GM21515 (cell line): ENCODE measurements around the gene FOXI2.

Experiments used
- ATAC-seq: cut with Tn5 transposase; IDR thresholded peaks from one replicate; pipeline ENCODE4 v1.9.1; 2021; ENCODE audit not compliant: unreplicated experiment

Gene FOXI2

DNA sequence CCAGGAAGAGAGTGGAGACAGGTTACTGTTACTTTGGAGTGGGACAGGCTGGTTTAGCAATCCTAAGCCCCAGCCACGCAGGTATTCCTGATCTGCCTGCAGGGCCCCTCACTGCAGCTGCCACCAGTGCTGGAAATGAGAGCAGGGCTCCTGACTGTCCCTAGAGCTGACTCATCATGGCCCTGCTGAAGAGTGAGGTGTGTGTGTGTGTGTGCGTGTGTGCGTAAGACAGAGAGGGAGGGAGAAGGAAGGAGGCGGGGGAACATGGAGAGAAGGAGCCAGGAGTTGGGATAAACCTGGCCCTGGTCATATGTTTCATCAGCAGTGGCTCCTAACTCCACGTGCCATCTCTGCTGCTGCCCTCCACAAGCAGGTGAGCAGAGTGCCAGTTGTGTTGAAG is 3.6 kb downstream of the FOXI2 start:
- no peak for ATAC-seq

DNA sequence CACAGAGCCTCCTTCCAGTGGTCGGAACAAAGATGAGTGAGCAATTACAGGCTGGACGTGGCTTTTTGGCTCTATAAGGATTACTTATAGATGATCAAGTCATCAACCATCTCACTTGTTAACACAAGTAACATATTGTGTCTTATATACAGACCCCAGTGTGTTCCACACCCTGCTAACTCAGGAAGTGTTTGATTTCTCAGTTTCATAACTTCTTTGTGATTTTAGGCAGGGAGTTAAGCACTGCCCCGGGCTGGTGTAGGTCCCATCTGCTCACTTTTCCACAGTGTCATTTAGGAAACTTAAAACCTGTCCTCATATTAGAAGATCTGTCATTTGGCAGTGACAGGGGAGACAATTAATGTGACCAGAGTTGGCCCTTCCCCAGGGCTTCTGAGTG is 6.2 kb downstream of the FOXI2 start:
- ATAC-seq: no peak

DNA sequence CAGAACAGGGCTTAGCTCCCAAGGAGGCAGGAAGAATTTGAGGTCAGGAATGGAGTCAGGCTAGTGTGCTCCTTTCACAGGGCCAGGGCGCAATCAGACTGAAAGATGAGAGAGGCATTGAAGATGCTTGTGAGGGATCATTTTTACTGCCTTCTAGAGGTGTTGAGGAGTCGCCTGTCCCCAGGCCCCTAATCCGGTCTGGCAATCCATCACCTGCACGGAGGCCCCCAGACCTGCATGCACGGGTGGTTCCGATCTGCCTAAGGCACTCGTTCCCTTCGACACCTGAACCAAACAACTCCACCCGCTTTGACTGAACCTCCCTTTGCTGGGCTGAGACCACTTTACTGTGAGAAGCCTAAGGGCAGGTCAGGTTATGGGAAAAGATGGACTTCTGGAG is 8.0 kb downstream of the FOXI2 start:
- no peak for ATAC-seq

DNA sequence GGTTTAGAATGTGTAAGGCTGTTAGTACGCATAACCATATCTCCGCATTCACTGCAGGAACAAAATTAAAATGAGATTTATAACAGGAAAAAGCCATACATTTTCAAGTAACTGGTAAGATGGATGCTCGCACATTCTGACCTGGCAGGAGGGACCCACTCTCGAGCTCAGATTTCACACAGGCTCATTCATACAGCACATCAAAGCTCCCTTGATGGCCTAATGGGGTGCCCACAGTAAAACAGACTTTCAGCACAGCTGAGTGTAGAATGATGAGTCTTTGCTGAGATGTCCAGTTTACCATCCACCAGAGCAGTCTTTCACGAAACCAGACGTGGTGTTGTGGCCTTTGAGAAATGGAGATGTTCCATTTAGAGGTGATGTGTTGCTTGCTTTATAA is 8.9 kb downstream of the FOXI2 start:
- no peak for ATAC-seq

DNA sequence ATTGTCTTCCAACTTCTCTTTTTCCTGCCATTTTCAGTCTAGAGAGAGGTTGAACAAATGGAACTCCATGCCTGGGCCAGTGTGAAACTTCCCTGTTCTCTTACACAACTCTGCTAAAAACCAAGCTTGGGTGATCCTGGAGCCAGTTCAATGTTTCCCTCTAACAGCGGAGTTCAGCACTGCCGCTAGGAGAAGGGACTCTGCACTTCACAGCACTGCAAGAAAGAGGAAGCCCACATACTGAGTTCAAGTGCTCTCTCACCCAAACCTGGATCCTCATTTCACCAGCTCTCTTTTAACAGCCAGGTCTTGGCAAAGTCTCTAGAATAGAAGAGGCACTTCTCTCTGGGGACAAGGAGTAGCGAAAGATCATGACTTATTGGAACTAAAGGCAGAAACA is 18.8 kb downstream of the FOXI2 start:
- no peak for ATAC-seq

DNA sequence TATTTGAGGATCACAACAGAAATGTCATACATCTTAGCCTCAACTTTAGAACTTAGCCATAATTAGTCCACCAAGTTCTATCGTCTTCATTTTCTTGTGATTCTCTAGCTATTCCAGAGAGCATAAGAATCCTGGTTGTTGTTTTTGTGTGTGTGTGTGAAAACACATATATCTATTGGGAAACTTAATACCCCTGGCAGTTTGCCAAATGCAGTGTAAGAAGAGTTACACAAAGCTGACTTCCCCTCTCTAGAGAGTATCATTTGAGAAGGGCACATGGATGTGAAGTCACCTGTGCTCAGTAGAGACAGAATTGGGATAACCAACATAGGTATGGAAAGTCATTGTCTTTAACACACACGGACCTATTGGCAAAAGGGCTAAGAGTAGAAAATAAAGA is 19.3 kb downstream of the FOXI2 start:
- no peak for ATAC-seq

DNA sequence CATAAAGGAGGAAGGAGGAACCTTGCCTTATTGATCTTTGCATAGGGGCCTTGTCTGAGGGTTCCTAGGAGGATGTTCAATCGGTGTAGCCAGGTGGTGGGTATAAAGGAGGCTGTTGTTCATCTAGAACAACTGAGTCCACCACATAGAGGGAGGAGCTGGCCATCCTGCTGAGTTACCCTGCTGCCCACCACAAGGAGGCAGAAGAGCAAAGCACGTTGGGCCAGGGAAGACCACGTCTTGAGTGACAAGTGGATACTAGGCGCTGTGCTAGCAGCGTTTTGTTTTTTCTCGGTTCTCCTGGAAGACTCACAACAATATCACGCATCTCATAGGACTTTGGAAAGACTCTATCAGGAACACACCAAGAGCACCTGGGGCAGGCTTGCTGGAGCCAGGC is 20.0 kb downstream of the FOXI2 start:
- ATAC-seq: no peak

DNA sequence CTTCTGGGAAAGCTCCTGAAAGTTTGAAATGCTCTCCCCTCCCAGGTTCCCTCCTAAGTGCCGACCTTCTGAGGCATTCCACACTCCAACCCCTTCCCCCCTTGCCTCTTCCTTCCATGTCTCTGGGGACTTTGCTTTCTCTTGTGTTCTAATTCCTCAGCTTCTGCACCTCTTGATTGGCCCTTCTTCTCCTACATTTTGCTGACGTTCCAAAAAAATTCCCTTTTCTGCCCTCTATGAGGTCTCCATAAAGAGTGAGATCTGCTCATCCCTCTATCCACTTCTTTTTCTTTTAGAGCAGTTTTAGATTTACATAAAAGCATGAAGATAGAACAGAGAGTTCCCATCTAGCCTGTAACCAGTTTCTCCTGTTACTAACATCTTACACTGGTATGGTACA is 22.3 kb downstream of the FOXI2 start:
- ATAC-seq: no peak

DNA sequence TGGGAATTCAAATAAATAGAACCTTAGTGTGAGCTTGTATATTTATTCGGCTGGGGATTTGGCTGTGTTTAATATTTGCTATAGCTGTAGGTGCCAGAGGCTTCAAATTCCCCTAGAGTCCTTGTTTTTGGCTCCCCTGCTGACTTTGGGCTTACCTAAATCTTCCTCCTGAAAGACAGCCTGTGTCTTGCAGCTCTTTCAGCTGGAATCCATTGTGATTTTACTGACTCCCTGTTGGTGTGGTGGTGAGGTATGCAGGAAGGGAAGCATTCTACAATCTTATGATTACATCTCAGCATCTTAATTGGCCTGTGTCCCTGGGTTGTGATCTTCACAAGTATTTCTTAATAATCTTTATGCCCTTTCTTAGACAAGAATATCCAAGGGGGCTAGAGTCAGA is 25.9 kb downstream of the FOXI2 start:
- ATAC-seq: no peak

DNA sequence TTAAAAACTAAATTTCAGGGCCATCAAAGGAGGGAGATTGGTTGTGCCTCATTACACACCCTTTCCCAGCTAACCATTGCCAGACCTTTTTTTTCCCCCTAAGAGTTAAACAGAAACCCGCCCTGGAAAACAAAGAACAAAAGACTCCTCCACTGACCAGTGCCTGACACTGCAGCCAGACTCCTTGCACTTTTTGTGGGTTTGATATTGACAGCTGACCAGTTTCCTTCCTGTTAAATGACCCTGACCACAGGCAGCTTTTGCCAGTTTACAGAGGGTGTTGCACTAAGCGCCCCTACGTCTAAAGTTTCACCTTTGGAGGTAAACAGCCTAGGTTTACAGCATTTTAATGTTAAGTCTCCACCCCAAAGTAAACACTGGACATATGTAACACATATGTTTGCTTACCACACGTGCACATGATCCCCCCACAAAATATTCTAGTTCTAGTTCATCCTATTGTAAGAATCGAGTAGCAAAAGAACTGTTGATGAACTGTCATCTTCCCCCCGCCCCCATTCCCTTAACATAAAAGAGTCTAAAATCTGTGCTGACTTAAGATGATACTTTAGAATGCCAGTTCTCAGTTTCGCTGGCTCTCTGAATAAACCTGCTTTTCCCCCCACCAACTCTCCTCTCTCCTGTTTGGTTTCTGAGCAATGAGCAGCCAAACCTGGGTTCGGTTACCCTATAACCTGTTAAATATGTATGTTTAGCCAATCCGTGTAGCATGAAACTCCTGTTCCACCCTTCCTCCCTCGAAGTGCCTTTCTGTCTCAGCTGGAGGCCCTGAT is 38.0 kb downstream of the FOXI2 start:
- ATAC-seq: no peak

DNA sequence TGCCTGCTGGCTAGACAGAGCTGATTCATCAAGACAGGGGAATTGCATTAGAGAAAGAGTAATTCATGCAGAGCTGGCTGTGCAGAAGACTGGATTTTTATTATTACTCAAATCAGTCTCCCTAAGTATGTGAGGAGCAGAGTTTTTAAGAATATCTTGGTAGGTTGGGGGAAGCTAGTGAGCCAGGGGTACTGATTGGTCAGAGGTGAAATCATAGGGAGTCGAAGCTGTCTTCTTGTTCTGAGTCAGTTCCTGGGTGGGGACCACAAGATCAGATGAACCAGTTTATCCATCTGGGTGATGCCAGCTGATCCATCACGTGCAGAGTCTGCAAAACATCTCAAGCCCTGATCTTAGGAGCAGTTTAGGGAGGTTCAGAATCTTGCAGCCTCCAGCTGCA is 39.8 kb downstream of the FOXI2 start:
- ATAC-seq: no peak

DNA sequence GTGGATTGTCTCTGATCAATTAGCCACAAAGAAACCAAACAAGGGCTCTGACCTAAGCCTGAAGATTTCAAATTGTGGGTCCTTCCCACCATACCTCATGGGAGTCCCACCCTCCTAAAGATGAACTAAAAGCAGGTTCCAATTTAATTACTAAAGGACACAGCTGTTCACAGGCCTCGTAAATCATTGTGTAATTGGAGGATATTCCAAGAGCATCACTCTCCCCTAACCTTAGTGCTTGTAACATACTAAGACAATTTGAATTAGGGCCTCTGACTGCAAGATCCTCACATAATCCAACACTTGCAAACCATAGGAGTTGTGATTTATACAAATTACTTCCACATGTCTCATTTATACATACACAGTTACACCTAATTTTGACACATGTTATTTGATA is 44.4 kb downstream of the FOXI2 start:
- no peak for ATAC-seq

DNA sequence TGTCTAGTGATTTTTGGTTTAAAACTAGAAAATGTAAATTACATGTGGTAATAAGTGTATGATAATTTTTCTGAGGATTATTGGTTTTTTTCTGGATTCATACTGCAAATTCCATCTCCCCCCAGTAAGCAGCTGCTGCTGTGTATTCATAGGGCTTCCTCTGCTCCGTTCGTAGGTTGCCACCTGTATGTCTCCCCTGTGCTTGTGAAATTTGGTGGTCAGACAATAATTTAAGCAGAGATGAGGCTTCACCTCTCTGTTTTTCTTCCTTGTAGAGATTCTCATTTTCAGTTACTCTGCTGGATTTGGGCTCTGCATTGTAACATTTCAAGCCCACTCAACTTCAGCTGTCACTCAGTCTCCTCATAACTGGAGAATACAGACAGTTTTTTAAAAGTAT is 50.9 kb downstream of the FOXI2 start:
- ATAC-seq: no peak

DNA sequence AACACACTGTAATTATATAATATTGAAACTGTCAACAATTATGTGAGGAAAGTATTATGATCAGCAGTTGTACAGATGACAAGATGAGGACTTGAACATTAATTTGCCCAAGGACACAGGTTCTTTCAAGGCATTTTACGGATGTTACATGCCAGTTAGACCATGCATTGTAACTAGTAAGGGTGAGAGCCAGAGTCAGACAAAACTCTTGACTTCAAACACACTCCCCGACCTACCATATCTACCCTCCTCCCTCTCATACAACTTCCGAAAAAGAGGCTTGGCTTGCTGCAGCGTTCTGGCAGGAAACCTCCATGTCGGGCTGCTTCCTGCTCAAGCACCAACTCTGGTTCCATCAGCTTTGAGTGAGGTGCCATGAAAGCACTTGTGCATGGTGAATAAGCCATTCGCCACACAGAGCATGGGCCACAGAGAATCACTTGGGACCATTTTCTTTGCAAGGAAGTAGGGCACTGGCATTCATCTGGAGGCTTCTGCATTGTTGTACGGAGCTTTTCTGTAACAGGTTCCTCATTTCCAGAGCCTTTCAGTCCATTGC is 53.2 kb downstream of the FOXI2 start:
- ATAC-seq: no peak
